ENCODE measurements around the gene EXOC4.

EXOC4 gene

DNA sequence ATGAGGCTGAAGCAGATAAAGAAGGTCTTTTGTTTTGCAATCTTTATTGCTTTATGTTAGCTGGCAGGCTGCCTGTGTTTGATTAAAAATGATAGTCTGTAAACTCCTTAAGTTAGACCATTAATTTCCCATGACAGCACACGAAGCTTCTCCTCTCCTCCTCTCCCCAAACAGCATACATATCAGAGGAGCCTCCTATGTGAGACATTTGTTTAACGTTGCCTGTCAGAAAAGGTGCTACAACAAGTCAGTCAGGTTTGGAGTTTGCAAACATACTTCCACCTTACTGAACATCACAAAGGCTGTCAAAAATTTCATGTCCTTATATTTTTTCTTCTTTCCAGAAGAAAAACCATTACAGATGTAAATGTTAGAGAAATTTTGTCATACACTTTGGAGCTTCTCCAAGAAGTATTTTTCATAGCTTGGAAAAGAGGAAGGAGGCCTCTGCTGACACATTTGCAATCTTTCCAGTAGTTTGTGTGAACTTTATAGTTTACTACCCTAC, 393.1 kb downstream of the EXOC4 start:
- no peak for DNase-seq

DNA sequence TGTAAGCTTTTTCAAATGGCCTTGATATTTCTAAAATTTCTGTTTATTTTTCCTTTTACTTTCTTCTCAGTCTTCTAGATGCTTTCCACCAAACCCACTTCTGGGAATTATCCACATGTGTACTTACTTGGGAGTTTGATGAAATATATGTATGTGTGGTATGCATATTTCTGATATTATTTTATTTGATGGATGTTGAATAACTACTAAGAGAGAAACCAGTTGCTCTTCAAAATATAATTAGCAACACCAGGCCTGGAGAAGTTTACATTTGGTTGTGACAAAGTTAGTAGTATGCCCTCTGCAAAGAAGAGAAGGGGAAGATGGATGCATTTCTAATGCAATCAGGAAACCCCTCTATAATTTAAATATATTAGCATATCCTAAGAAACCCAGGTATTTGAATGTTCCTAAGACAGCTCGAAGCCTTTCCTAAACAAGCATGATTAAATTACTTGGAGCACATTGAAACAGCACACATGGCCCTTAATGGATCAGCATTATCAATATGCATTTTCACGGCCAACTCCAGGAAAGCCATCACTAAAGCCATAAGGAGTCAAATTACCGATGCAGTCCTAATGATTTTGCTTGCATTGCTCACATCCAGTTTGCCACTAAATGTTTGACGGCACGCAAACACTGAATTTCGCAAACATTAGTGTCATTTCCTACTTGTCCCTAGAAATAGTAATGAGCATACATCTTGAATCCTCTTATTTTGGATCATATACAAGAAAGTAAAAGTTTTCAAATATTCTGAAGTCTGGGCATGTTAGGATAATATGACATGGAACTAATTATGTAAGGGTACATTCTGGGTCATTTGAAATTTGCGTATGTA, 393.8 kb downstream of the EXOC4 start:
- no peak for DNase-seq

DNA sequence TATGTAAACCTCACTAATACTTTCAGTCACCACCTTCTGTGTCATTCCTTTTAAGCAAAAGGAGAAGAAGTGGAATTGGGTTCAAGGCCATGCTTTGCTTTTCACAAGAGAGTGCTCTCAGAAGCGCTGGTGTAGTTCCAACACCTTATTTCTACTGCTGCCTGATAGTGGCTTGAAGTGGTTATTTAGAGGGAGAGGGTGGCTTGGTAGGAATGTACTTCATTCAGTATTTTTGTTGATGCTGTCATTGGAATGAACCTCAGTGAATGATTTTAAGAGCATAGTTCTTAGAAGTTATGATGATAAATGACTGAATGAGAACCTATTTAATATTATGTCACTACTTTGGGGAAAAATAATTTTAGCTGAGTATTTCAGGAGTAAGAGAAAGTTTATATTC, 396.7 kb downstream of the EXOC4 start:
- no peak for DNase-seq

DNA sequence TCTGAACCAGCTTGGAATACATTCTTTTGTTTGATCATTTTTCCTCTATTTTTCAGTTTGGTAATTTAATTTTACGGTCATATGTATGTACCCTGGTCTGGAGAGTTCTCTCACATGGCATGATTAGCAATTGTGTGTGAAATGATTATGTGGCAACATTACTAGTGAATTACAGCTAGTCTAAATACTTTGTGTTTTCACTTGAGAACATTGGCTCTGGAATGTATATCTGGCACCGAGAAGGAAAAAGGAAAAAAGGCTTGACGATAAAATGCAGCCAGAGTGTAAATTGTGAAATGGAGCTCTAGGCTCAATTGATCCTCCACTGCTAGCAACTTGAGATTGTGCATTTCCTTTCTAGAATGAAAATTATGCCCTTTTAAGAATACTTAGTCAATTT, 397.2 kb downstream of the EXOC4 start:
- no peak for DNase-seq

DNA sequence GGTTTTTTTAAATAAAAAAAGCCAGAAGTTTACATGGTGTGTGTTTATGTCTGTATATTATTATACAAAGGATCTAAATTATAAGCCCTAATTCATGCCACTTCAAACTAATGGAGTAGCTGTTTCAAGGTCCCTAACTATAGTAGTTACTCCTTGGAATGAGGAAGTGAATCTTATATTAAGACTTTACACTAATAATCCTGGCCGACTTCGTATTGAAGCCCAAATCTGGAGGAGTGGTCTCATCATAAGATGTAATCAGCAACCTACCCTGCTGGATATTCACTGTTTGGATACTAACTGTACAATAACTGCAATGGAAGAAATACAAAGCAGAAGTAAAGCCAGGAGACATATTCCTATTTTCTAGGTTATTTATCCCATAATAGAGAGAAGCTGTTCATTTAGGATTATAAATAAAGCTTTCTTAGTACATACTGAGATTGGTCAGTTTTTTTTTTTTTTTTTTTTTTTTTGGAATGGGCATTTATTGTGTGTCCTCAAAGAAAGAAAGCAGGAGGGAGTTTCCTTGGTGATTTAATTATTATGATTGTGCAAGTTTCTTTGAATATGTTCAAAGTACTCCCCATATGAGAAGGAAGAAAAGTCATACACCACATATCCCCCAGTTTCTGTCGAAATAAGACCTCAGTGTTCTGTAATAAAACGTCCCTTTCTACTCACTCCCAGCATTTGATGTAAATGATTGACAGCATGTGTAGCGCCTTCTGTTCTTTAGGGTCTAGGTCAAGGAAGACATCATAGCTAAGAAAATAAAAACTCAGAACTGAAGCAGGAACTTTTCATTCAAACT, 397.8 kb downstream of the EXOC4 start:
- no peak for DNase-seq

DNA sequence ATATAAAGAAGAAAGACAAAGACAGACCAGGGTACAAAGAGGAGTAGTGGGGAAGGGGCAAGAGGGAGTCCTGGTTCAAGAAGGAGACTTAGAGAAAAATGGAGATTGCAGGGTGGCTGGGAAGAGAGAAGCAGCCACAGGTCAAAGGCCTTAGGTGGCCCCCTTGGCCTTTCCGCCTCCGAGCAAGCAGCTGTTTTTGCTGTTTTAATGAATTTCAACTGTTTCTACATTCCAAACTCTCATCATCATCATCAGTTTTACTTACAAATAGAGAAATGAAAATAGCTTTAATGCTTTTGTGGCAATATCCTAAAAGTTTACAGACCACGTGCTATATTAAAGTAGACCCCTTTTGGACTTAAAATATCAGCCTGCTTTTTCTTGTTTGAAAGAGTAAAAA, 399.7 kb downstream of the EXOC4 start:
- no peak for DNase-seq

DNA sequence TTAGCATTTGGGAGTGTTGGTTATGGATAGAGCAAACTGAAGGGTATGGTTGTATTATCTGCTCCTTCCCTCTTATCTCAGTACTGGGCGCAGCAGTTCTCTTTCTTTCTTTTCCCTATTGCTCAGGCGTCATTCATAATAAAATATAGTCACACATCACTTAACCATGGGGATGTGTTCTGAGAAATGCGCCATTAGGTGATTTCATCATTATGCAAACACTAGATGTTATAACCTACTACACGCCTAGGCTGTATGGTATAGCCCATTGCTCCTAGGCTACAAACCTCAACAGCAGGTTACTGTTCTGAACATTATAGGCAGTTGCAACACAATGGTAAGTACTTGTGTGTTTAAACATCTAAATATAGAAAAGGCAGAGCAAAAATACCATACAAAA, 401.7 kb downstream of the EXOC4 start:
- no peak for DNase-seq

DNA sequence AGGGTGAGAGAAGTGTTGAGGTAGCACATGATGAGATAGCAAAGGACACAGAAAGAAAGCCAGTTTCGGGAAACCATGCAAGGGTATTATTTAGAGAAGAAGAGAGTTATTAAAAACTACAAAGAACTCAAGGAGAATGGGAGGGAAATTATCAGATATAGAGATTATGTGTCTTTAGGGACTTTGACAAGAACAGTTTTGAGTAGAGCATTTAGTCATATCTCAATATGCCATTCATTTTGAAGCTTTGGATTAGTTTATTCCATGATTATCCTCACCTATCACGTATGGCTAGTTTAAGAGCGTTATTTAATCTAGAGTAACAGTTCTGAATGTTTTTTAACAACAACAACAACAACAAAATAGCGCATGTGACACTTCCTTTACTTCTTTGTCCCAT, 409.4 kb downstream of the EXOC4 start:
- no peak for DNase-seq

DNA sequence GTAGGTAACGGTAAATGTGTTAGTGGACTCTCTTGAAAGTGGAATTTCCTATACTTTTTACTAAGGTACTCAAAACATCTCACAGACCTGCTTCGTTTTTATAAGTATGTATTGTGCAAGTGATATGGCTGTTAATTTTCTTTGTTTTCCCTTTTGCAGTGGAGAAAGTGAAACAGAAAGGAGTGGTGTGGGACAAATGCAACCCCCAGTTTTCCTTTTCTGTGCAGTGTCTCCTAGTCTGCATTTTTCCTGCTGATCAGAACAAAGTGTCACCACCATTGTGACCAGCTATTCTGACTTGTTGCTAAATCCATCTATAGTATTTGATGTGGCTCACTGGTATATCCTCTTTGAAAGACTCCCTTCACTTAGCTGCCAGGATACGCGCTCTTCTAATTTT, 410.0 kb downstream of the EXOC4 start:
- no peak for DNase-seq

DNA sequence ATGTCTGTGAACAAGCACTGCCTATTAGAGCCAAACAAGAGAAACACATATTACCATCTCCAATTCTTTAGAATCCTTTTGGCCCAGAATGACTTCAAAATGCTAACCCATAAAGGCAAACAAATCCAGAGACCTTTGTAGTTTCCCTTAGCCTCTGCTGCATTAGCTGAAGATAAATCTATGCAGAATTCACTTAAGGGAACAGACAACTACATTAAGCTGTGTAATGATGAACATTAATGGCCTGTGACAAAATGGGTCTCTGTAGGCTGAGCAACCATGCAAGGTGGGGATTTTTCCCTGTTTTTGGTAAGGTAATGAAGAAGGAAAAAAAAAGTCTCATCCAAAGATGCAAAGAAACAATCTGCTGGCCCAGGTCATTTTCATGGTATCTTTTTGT, 411.6 kb downstream of the EXOC4 start:
- DNase-seq: no peak

DNA sequence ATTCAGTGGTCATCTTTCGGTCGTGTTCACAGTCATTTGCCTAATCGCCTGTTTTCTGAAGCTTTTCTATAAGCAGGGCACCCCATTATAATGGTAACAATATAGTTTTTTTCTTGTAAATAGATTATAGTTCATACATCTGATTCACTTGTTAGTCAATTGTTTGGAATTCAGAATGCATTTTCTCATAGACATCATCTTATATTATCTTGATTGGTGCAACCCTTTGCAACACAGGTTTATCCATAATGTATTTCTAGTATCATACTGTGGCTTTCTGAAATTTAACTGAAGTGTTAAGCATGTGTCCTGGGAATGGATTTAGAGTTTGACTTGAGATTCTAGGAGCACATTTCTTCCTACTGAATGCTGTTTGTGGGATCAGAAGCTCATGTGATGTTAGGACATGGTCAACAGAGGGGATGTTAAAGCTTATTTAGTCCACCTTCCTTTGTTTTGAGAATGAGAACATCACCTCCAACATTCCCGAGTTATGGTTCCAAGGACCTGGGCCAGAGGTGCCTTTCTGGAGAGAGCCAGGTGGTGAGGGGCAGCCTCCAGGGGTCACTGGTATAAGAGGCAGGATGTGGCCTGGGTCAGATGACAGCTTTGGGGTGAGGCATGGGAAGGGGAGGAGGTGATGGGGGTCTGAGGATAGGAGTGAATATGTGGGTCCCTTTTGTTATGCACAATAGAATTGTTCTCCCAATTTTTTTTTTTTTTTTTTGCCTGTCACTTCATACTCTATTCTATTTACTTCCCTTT, 415.6 kb downstream of the EXOC4 start:
- DNase-seq: no peak

DNA sequence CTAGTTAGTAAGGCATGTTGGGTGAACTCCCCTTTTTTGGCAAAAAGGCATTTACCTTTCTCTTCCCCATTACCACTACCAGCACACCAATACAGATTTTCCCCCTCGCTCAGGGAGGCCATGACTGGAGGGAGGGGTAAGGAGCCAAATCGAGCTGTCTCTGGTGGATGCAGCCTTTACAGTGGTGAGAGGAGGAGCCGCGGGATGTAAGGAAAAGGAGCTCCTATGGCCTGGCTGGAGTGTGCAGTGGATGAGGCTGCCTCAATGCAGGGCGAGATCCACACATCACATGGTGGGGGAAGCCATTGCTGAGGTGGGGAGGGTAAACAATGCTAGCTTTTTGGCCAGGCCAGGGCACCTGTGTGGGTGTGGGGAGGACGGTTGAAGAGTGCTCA, 416.2 kb downstream of the EXOC4 start:
- no peak for DNase-seq

DNA sequence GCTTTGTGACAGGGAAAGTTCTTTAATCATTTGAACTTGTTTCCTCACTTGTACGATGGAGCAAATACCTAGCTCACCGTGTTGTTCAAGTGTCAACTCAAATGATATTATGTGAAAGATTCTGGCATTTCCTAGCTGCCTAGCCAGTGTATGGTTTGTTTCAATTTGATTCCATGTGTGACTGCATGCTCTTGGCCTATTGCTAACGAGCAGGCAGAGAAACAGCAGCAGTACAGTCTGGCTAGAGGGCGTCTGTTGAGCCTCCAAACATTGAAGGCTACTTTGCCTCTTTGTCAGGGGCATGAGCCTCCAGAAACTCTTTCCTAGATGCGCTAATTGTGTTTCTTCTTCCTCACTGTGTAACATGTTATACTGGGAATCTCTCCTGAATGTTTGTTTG, 417.4 kb downstream of the EXOC4 start:
- no peak for DNase-seq

DNA sequence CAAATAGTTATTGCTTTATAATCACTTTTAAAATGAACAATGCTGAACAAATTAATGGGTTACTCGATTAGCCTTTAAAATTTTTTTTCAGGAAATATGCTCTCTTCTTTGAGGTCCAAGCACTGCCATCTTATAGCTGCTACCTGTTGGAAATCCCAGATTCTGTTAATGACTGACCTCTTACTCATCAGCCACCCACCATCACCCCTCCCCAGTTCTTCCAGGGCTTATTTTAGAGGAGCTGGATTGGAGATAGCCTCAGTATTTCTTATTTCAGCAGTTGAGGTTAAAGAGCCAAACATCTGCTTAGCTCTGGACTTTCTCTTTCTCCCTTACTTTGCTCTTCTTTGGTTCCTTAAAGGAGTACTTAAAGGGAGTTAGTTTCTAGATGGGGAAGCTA, 420.0 kb downstream of the EXOC4 start:
- DNase-seq: no peak

DNA sequence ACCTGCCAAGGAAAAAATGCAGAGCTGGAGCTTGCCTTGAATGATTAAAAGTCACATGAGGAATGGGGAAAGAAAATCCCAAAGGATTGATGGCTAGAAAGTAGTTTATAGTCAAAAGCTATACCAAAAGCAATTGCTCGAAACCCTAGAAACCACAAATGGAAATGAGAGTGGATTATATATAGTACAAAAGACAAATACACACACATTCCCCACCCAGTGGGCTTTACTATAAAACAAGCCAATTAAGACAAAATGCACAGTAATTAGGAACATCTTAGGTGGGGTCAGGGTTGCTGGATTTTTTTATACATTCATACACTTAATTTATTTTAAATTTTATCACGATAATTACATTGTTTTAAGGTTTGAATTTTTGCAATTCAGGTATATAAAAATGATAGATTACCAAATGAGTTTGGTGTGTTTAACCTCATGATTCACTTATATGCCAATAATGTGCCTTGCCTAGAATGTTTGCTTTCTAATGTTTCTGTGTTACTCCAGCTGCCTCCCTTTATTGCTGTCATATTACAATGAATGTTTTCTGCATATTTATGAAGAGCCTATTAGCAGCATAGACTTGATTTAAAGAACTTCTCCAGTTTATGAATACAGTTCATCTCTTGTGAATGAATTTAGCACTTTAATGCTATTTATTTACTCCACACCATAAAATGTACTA, 421.3 kb downstream of the EXOC4 start:
- no peak for DNase-seq

DNA sequence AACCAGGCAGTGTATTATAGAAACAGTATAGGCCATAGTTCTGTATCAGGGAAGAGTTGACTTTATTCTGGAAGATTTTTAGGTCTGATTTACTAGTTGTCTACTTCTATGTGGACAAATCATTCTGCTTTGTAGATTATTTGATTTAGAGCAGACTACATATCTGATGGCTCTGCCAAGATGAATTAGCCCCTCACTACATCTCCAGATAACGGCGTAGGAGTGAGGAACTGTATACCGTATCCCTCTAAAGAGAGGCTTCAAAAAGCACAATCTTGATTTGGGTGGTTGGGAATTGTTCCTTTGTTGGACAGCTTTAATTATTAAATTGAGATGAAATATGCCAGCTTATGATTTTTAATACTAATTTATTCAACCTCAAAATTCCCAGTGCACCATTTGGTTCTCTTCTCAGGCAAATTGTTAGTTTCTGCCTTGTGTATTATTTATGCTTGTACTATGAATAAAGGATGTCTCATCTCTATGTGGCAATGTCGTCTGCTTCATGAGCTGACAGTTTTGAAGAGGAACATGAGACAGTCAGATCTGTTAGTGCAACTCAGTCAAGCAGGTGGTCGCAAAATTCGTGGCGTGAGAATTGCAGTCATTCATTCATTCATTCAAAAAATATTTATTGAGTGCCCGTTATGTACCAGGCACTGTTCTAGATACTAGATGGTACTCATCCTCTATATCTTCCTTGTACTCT, 422.8 kb downstream of the EXOC4 start:
- no peak for DNase-seq

DNA sequence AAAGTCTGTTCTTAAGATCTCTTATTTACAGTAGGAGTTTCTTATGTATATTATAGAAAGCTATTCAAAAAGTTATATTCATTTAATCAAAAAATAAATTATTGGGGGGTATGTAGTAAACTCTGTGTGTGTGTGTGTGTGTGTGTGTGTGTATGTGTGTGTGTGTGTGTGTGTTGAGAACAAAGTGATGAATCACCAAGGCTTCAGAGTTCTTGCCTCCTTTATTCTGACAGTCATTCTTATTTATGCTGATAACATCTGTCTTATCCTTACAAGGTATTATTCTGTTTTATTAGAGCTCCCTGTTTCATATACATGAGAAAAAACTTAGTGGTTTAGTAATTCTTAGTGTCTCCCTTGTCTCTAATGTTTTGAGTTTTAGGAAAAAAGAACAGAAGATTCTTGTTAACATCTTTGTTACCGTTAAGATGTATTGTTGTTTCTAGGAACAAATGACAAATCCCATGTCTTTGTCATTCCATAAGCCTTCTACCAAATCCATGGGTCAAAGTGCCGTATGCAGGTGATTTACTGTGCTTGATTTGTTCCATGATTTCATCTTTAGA, 424.0 kb downstream of the EXOC4 start:
- DNase-seq: no peak

DNA sequence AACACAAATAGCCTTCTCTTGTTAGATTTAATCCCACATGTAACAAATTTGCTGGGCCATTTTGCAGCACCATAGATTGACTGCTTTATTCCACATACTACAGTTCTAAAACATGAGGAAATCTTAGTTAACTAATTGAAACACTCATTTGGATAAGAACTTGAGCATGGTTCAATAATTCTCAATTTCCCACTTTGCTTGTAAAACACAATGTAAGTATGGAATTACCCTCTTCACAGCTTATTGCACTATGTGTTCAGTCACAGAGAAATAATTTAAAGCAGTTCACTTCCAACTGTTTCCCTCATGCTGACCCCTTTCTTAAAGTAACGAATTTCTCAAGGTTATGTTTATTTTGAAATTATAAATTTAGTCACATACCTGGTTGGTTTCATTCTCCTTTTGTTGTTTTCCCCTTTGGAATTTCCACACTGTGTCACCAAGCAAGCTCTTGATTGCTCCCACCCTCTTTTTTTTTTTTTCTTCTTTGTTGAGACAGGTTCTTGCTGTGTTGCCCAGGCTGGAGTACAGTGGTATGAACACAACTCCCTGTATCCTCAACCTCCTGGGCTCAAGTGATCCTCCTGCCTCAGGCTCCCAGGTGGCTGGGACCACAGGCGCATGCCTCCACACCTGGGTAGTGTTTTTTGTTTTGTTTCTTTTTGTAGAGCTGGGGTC, 425.4 kb downstream of the EXOC4 start:
- no peak for DNase-seq

DNA sequence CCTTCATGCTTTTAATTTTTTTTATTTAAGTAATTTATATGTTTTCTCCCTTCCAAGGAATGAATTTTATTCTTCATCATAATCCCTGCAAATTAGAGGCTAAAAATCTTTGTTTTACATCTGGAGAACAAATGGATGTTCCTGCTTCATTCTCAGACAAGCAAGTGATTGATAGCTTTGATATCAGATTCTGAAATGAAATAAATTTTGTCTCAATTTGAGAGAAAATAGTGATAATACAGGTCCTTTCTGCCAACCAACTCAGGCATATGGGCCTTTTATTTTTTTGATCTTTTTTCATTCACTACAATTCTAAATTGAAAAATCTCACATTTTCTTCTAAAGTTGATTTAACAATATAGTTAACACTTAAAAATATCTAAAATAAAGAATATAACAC, 427.1 kb downstream of the EXOC4 start:
- no peak for DNase-seq

DNA sequence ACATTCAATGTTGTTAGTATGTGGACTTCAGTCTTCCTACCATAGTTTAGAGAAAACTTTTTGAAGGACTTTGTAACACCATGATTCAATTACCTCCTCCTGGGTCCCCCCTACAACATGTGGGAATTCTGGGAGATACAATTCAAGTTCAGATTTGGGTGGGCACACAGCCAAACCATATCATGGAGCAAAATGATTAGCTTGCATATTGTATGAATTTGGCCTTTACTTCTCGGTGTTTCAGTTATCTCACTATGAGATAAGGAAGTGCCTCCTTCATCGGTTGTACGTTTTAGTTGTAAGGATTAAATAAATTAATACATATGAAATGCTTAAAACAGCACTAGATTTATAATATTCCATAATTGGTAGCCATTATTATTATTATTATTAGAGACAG, 428.7 kb downstream of the EXOC4 start:
- no peak for DNase-seq

Measured in stimulated activated CD8-positive, alpha-beta memory T cell treated with anti-CD3 and anti-CD28 coated beads, Interleukin-4, amount 100 ng/mL, for 48 hours (primary cell).